Measurements from ENCODE around the gene NFATC2.
"Not testable (repeated sequence)": the region's sequence is repeated elsewhere in the genome, so short reads cannot be mapped to it uniquely, and the experiment has no call there.

The NFATC2 gene

GRCh38 chr20:51470499-51470820 lies 72.1 kb downstream of the NFATC2 start:
- no peak for DNase-seq (ENCODE audit: low read depth in 2 of 2)

GRCh38 chr20:51469578-51470498 lies 72.7 kb downstream of the NFATC2 start:
- no peak for DNase-seq (ENCODE audit: low read depth in 2 of 2)

GRCh38 chr20:51469046-51469445 lies 73.5 kb downstream of the NFATC2 start:
- no peak for DNase-seq (ENCODE audit: low read depth in 2 of 2)

- DNase-seq (ENCODE audit: low read depth in 2 of 2), result no peak
Observed at GRCh38 chr20:51468636-51469035, 73.9 kb downstream of the NFATC2 start.

- DNase-seq (ENCODE audit: low read depth in 2 of 2), result no peak
Observed at GRCh38 chr20:51467956-51468626, 74.4 kb downstream of the NFATC2 start.

- DNase-seq (ENCODE audit: low read depth in 2 of 2), result no peak
Observed at GRCh38 chr20:51463998-51464397, 78.5 kb downstream of the NFATC2 start.

GRCh38 chr20:51463560-51463959 lies 79.0 kb downstream of the NFATC2 start:
- DNase-seq (ENCODE audit: low read depth in 2 of 2), result no peak

GRCh38 chr20:51462566-51463276 lies 79.8 kb downstream of the NFATC2 start:
- DNase-seq (ENCODE audit: low read depth in 2 of 2), result no peak

- not testable (repeated sequence) for DNase-seq (ENCODE audit: low read depth in 2 of 2)
Observed at GRCh38 chr20:51461846-51462245, 80.7 kb downstream of the NFATC2 start.

- no peak for DNase-seq (ENCODE audit: low read depth in 2 of 2)
Observed at GRCh38 chr20:51461306-51461705, 81.2 kb downstream of the NFATC2 start.

GRCh38 chr20:51460569-51461265 lies 81.8 kb downstream of the NFATC2 start:
- DNase-seq (ENCODE audit: low read depth in 2 of 2), result no peak

GRCh38 chr20:51460163-51460562 lies 82.4 kb downstream of the NFATC2 start:
- no peak for DNase-seq (ENCODE audit: low read depth in 2 of 2)

GRCh38 chr20:51458751-51459439 lies 83.6 kb downstream of the NFATC2 start:
- DNase-seq (ENCODE audit: low read depth in 2 of 2), result no peak

- no peak for DNase-seq (ENCODE audit: low read depth in 2 of 2)
Observed at GRCh38 chr20:51457533-51457932, 85.0 kb downstream of the NFATC2 start.

GRCh38 chr20:51456511-51457509 lies 85.7 kb downstream of the NFATC2 start:
- no peak for DNase-seq (ENCODE audit: low read depth in 2 of 2)

GRCh38 chr20:51454250-51454865 lies 88.2 kb downstream of the NFATC2 start:
- no peak for DNase-seq (ENCODE audit: low read depth in 2 of 2)

GRCh38 chr20:51452734-51453365 lies 89.7 kb downstream of the NFATC2 start:
- DNase-seq (ENCODE audit: low read depth in 2 of 2), result no peak

GRCh38 chr20:51452091-51452613 lies 90.4 kb downstream of the NFATC2 start:
- no peak for DNase-seq (ENCODE audit: low read depth in 2 of 2)

GRCh38 chr20:51451484-51451883 lies 91.0 kb downstream of the NFATC2 start:
- no peak for DNase-seq (ENCODE audit: low read depth in 2 of 2)
